GM19324 (cell line): ENCODE data around the gene KRTAP5-3.
"Not testable (repeated sequence)": the region's sequence is repeated elsewhere in the genome, so short reads cannot be mapped to it uniquely, and the experiment has no call there.

Experiments used
- ATAC-seq: cut with Tn5 transposase; IDR thresholded peaks from one replicate; pipeline ENCODE4 v1.9.1; 2021; ENCODE audit warnings: mild to moderate bottlenecking, moderate library complexity; ENCODE audit not compliant: unreplicated experiment, low FRiP score

The KRTAP5-3 gene, protein sequence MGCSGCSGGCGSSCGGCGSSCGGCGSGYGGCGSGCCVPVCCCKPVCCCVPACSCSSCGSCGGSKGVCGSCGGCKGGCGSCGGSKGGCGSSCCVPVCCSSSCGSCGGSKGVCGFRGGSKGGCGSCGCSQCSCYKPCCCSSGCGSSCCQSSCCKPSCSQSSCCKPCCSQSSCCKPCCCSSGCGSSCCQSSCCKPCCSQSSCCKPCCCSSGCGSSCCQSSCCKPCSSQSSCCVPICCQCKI

DNA sequence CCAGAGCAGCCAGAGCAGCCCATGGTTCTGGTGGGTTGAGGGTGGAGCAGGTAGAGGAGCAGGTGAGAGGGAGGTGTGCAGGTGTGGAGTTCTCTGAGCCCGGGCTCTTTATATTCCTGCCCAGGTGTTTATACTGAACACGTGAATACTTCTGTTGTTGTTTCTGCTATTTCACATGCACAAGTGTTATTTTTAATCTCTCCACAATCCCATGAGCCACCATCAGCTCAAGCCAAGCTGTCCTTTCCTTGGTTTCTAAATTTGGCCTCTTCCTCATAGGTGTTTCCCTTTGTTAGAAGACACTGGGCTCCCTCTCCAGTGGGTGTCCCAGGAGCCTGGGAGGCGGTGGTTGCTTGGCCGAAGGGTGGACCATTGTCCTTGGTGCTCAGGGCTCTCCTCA lies at the start of gene KRTAP5-3:
TSS of gene KRTAP5-3 (minus strand) at position 101 of the 400 bp plus-strand sequence. CDS start at position 23, 78 bp downstream.
- no peak for ATAC-seq

DNA sequence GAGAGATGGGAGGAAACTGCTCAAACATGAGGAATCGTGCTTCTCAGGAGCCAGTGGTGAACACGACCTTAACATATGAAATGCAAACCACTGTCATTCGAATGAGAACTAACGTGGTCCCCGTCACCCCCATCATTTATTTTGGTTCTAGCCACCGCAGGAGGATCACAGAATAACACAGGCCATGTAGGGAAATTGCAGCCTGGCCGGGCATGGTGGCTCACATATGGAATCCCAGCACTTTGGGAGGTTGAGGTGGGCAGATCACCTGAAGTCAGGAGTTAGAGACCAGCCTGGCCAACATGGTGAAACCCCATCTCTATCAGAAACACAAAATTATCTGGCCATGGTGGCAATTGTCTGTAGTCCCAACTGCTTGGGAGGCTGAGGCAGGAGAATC lies 48.4 kb upstream of the KRTAP5-3 start:
- ATAC-seq, result no peak

DNA sequence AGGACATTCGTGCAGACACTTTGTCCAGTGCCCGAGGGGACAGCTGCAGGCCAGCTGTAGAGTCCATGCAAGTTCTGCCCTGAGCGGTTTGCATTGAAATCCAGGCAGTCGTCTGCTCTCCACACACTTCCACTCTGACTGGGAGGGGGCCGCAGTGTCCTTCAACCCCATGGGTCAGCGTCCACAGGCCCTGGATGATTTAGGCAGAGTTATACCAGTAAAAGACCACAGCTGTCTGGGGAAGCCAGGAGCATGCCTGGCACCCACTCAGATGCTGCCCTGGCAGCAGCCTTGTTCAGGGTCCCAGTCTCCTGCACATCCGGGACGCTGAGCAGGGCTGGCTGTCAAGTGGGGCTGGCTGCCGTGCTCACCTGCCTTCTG lies 47.8 kb upstream of the KRTAP5-3 start:
- no peak for ATAC-seq

DNA sequence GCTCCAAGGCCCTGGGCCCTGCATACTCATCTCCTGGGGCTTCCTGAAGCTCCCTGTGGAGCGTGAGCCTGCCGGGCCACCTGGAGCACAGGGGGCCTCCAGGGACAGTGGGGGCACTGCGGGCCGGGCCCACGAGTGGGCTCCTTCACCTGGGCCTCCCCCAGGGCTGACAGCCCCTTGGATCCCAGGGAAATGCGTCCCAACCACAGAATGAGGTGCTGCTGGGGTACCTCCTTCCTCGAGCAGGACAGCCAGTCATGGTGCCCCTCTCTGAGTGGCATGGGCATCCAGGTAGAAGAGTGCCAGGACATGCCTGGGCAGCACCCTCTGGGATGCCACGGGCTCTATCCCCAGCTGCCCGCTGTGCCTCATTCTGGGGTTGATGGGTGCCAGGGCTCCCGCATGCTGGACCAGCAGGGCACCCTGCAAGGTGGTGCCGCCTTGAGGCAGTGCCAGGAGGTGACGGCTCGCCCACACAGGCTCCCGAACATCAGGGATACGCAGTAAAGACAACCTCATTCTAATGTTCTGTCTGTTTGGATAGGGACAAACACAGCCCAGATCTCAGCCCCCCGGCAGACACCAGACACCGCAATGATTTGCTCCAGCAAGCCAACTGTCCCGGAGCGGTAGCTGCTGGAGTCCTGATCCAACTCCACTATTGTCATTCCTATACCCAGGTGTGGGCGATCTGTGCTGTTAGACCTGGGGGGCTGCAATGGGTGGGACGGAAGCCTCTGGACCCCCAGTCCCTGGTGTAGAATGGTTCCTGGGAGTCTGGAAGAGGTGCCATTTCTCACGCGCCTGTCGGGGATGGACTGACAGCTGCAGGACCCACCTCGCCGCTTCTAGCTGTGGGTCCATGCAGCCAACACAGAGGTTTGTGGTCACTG lies 47.2 kb upstream of the KRTAP5-3 start:
- ATAC-seq, result no peak

DNA sequence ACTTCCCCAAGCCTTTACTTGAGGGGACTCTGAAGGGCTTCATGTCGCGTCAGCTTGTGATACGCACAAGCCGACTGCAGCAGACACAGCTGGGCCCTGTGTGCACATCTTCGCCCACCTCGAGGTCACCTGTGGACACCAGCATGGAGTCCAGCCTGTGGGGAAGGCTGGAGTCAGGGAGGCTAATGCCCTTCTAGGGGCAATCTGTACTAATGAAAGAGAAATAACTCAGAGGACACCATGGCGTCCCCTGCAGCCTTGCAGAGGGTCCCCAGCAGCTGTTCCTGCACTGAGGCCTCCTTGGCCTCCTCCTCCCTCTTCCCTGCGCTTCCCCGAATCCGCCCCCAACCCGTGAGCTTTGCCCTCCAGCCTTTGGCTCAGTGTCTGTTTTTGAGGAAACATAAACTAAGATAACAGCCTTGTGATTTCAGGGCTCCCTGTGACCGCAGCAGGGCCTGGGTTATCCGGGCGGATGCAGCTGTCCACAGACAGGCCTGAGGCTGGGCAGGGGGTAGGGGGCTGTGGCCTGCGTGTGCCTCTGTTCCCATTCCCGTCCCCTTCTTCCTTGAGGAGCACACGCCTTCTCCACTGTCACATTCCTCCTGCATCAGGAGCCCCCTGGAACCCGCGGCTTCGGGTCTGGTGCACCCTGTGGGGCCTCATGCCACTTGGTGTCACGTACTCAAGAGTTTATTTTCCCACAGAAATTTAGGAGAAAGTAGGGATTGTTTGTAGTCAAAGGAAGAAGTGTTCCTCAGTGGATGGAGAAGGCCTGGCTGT lies 46.3 kb upstream of the KRTAP5-3 start:
- no peak for ATAC-seq

DNA sequence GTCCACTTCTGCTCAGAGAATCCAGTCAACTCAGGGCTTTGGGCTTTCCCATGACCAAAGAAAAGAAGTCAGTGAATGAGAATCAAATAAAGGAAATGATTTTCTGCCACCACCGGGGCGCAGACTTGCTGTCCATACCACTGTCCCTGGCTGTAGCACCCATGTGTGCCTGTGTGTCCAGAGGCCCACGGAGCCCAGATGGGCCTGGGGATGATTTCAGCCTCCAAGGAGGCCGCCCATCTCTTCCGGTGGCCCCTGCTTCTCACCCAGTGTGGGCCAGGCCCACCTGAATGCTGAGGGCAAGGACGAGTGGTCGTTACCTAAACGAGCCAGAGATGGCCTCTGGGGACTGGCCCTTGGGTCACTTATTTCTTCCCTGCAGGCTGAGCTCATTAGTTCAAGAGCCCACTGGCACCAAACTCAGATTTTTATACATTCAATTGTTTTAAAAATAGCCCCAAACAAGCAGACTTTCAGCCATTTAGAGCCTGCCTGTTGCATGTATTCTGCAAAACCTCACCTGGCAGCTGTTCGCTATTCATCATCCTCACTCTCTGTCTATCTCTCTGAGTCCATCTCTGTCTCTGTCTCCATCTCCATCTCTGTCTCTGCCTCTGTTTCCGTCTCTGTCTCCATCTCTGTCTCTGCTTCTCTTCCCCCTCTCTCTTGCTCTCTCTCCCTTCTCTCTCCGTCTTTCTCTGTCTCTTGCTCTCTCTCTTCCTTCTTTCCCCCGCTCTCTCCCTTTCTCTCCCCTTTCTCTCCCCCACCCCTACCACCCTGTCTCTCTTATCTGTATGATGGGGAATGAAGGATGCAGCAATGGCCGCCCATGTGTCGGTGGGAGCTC lies 45.5 kb upstream of the KRTAP5-3 start:
- no peak for ATAC-seq

DNA sequence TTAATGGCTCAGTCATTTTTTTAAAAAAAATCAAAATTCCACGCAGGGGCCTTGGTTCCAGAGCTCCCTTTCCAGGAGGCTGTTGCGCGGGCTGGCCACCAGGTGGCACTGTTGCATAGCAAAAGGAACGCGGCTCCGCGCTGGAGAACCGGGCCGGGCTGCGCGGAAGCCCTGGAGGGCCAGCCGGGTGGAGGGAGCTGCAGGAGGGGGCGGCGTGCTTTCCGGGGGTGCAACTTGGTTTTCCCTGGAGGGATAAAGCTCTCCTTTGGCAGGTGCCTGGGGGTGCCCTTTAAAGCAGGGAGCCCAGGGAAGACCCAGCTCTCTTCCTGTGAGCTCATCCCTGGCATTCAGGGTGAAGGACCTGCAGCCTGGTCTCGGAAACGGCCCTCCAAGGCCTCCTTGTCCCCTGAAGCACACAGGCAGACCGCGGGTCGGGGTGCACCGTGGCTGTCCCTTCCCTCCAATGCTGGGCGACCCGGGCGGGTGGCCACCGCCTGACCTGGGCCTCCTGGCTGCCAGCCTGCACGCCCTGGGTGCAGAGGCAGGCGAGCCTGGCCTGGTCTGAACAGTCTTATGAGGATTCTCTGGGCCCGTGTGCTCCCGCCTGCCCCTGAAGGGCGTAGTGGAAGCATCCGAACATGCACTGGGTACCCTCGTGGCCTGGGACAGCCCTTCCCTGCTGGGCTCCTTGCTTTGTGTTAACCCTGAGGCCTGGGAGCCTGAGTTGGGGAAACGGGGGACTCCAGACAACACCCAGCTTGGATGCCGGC lies 44.7 kb upstream of the KRTAP5-3 start:
- no peak for ATAC-seq

DNA sequence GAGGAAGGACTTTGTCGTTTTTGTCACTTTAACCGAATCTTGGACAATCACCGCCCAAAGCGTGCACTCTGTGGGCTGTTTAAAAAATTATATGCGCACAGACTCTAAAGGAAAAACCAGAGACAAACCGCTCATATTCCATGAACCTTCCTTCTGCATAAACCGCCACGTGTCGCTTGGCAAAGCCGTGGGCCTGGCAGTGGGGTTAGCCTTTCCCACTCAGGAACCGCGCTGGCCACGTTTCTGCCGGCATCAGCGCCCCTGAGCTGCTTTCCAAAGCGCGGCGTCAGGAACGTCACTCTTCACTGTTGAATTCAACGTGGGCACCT lies 44.1 kb upstream of the KRTAP5-3 start:
- no peak for ATAC-seq

DNA sequence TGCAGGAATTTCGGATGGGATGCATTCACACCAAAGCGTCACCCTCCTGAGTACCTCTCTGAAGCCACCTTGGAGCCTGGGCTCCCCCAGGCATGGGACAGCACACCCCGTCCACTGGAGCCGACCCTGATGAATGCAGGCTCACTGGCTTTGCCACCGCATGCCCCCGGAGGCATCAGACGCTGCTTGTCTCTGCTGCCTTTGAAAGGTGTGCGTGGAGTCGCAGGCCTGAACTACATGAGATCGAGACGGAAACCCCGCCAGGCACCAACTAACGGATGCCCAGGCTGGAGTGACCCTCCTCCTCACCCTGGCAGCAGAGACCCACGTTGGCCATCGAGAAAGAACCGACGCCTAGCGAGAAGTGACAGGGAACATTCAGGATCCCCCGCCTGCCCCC lies 43.8 kb upstream of the KRTAP5-3 start:
- no peak for ATAC-seq

DNA sequence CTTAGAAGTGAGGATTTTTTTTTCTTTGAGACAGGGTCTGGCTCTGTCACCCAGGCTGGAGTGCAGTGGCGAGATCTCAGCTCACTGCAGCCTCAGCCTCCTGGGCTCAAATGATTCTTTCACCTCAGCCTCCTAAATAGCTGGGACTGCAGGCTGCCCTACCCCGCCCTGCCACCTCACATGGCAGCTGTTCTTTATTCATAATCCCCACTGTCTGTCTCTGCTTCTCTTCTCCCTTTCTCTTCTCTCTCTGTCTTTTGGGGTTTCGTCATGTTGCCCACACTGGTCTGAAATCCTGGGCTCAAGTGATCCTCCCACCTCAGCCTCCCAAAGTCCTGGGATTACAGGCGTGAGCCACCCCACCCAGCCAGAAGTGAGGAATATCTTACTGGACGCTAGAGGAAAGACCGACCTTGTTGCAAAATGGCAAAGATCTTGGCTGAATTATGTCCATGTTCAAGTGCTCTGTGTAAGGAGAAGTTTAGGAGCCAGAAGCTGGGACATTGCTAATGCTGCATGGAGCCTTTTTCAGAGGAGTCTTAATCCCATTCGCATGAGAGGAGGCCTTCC lies 43.2 kb upstream of the KRTAP5-3 start:
- no peak for ATAC-seq

DNA sequence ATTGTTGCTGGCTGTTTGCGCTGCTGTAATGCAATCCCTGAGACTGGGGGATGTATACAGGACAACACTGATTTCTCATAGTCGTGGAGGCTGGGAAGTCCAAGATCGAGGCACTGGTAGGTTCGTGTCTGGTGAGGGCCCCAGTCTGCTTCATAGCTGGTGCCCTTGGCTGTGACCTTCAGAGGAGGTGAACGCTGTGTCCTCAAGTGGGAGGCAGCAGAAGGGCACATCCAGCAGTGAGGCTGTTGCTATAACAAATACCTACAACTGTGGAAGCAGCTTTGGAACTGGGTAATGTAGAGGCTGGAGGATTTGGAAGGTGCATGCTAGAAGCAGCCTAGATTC lies 42.6 kb upstream of the KRTAP5-3 start:
- ATAC-seq, result no peak

DNA sequence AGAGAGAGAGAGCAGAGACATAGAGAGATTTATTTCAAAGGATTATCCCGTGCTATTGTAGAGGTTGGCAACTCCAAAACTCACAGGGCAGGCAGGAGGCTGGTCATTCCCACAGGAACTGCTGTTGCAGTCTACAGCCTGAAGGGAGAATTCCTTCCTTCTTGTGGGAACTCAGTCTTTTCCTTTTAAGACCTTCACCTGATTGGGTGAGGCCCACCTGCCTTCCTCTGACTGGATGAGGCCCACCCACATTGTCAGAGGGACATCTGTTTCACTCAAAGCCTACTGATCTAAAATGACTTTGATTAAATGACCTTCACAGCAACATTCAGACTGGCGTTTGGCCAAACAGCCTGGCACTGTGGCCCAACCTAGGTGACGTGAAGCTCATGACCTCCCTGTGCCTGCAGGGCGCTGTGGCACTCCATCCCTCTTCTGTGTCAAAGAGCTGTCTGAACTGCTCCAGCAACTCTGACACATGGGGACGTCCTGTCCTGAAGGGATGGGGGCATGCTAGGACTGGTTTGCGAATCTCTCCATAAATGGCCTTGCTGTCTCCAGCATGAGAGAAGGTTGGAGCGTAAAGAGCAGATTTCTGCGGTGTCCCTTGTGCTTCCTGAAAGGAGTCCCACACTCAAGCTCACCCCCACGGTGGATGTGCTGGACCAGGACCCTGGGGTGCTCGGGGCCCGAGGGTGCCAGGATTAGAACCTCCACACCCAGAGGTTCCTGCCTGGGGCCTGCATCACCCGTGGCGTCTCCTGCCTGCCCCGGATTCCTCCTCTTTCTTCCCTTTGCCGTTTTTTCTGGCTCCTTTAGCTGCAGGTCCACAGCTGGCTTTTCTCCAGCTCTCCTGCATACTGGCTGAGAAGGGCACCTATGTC lies 42.0 kb upstream of the KRTAP5-3 start:
- ATAC-seq, result no peak

DNA sequence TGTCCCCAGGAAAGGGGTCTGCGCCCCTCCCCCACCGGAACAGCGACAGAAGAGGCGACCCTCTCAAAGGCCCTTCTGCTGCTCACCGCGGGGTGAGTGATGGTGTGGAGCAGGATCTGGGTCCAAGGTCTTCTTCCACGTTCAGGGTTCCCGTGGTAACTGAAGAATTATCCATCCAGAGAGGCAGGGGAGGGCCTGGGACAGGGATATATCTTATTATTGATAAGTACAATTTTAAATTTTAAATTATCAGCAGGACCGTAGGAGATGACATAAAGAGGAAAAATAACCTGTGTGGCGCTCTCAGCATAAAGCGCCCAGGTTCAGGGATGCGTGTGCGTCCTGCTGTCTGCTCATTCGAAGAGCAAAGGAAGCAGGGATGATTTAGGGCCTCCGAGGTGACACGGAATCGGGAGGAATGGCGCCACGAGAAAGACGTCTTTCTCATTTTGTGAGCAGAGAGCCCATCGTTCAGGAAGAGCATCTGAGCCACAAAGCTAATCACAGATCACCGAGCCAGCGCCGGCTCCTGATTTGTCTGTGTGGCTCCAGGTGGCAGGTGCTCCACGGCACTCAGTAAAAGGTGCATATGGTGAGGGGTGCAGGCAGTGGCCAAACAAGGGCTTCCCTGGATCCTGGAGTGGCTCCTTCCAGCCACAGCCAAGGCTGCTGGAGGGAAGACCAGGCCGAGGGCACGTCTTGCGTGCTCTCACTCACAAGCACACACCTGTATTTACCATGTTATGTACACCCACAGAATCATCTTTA lies 40.6 kb upstream of the KRTAP5-3 start:
- ATAC-seq, result no peak

DNA sequence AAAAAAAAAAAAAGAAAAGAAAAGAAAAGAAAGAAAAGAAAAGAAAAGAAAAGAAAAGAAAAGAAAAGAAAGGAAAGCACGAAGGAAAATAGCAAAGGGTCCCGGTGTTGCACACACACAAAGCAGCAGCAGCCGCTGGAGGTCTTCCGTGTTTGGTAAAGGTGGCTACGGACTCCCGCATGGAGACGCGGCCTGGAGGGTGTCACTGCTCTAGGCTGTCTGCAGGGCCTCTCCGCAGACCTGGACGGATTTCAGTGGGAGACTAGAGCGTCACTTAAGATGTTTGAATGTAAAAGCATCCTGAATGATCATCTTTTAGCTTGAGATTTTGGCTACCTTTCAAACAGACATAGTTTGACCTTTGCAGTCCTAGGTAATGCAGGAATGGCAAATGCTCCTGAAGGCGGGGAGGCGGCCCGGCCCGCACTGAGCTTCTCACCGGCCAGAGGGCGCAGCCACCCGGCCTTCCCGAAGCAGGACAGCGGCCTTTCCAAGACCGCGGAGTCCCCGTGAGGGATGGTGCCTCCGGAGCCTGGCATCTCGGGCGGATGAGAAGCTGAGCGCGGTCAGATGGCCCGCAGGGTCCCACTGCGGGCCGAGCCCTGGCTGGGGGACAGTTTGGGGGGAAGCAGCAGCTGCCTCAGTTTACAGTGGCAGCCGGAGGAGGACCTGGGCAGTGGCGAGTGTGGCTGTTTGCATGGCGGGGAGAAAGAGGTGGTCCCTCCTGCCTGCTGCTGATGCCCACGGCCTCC lies 39.8 kb upstream of the KRTAP5-3 start:
- no peak for ATAC-seq

DNA sequence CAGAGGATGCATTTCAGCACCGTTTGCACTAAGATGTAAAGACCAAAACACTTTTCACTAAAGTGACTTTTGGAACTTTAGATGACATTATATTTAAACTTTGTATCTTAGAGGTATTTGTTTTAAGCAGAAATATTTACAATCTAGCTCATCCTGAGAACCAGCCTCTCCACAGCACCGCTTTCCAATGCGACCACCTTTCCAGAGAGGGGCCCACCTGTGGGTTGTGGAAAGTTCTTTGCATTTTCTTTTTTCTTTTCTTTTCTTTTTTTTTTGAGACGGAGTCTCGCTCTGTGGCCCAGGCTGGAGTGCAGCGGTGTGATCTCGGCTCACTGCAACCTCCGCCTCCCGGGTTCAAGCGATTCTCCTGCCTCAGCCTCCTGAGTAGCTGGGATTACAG lies 38.3 kb upstream of the KRTAP5-3 start:
- not testable (repeated sequence) for ATAC-seq

DNA sequence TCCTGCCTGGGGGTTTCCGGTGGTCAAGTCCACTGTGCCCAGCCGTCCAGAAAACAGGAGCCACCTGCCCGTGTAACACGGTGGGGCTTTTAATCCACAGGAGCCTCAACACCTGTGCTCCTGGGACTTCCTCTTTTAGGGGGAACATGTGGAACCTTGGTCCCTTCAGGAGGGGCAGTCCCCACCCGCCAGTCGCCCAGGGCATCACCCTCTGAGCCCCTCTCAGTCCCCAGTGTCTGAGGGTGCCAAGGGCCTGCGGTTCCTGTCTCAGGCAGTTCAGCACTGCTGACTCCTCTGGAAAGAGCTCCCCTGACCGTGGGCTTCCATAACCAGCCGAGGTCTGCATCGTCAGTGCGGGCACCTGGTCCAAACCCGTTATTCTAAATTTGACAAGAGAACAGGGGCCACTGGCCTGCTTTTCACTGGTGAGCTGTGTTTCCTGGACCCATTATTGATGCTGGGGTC lies 37.1 kb upstream of the KRTAP5-3 start:
- ATAC-seq, result no peak
